A673 (cell line): ENCODE data around the gene CEACAM19. TPM values are rescaled to one million over a fixed set of nuclear protein-coding genes. Genes with fewer than 3 reads are reported as not detected.
A peak's percentile ranks its signal among the peaks of the same experiment; 100 is the strongest.

Experiments used
- BruUV-seq: library from RNA; stranded (reverse); fragments of 400-500 nt; replicated peaks from 2 replicates; lab custom pipeline; 2021; lab: Mats Ljungman, UMichigan
- CTCF ChIA-PET: fragments of 300-600 bp; sonication (Branson Sonifier 250); formaldehyde crosslinking; loops from one replicate; lab custom pipeline; 2022; ENCODE audit warnings: antibody characterized with exemption; lab: Charles Lee
- POLR2A ChIA-PET: fragments of 300-600 bp; sonication (Branson Sonifier 250); formaldehyde crosslinking; loops from one replicate; lab custom pipeline; 2022; ENCODE audit warnings: antibody characterized with exemption; ENCODE audit not compliant: low non-redundant PET; lab: Charles Lee
- DNase-seq: peaks from one replicate; pipeline ENCODE4 v3.0.0-alpha.2; 2015; ENCODE audit warnings: low spot score
- H3K27ac ChIP-seq: fragments of 200-600 bp; sonication (generic); 2 replicates; pipeline ENCODE4 v1.5.1; 2016; ENCODE audit warnings: mixed run types, low read depth, mild to moderate bottlenecking, mixed read lengths, antibody characterized with exemption, low read length; ENCODE audit not compliant: poor library complexity, severe bottlenecking
- H3K27me3 ChIP-seq: fragments of 200-600 bp; sonication (generic); replicated peaks from 2 replicates; pipeline ENCODE4 v1.6.1; 2017; ENCODE audit warnings: mixed run types, low read depth, mild to moderate bottlenecking, mixed read lengths, antibody characterized with exemption, low read length; ENCODE audit not compliant: insufficient read depth, poor library complexity
- H3K36me3 ChIP-seq: fragments of 200-600 bp; sonication (generic); 2 replicates; pipeline ENCODE4 v1.6.1; 2016; ENCODE audit warnings: mixed run types, mild to moderate bottlenecking, mixed read lengths, antibody characterized with exemption, low read length; ENCODE audit not compliant: insufficient read depth, poor library complexity, severe bottlenecking
- H3K4me1 ChIP-seq: fragments of 200-600 bp; sonication (generic); 2 replicates; pipeline ENCODE4 v1.6.1; 2017; ENCODE audit warnings: mixed run types, mild to moderate bottlenecking, mixed read lengths, antibody characterized with exemption, low read length; ENCODE audit not compliant: insufficient read depth, poor library complexity, severe bottlenecking
- H3K4me3 ChIP-seq: fragments of 200-600 bp; sonication (generic); 2 replicates; pipeline ENCODE4 v1.5.1; 2016; ENCODE audit warnings: low read depth, mixed run types, mild to moderate bottlenecking, mixed read lengths, low read length; ENCODE audit not compliant: poor library complexity, severe bottlenecking
- H3K9me3 ChIP-seq: fragments of 200-600 bp; sonication (generic); 2 replicates; pipeline ENCODE4 v1.6.1; 2016; ENCODE audit warnings: mixed run types, low read depth, mild to moderate bottlenecking, mixed read lengths, antibody characterized with exemption, low read length; ENCODE audit not compliant: poor library complexity, severe bottlenecking
- EZH2 ChIP-seq: fragments of 200-600 bp; sonication (generic); IDR thresholded peaks from 2 replicates; pipeline ENCODE4 v1.6.1; 2017; ENCODE audit warnings: borderline replicate concordance, low read depth, mild to moderate bottlenecking, mixed read lengths, antibody characterized with exemption, low read length; ENCODE audit not compliant: poor library complexity, severe bottlenecking
- intact Hi-C: fragments of 100-400 bp; cut with micrococcal nuclease; formaldehyde crosslinking; loops from one replicate; pipeline ENCODE4 v1.10.0; 2022; ENCODE audit not compliant: unreplicated experiment
- total RNA-seq: library from RNA; stranded (reverse); gene quantifications from 2 replicates; pipeline ENCODE4 v1.2.3, GENCODE V29; 2021
- TF ChIP-seq, protein P1 (sequence below): fragments of 300-800, 200-600 bp; sonication (generic); conservative IDR thresholded peaks from 2 replicates; pipeline ENCODE4 v1.5.1; 2017; ENCODE audit warnings: low read depth, mild to moderate bottlenecking, antibody characterized with exemption, low read length, moderate library complexity, mixed read lengths

Gene CEACAM19
- total RNA-seq, 1 experiment from 2014 or later = 2.5 TPM

- Histone ChIP-seq H3K9me3 (no peaks in the 10 kb centered on the region), H3K4me3 (no peak overlapping the region), H3K27me3 (no peaks in the 10 kb centered on the region), H3K4me1 (no peaks in the 10 kb centered on the region), H3K36me3 (no peaks in the 10 kb centered on the region), H3K27ac (no peak overlapping the region)
- TF ChIP-seq EZH2 = no peak
- TF ChIP-seq, protein P1, sequence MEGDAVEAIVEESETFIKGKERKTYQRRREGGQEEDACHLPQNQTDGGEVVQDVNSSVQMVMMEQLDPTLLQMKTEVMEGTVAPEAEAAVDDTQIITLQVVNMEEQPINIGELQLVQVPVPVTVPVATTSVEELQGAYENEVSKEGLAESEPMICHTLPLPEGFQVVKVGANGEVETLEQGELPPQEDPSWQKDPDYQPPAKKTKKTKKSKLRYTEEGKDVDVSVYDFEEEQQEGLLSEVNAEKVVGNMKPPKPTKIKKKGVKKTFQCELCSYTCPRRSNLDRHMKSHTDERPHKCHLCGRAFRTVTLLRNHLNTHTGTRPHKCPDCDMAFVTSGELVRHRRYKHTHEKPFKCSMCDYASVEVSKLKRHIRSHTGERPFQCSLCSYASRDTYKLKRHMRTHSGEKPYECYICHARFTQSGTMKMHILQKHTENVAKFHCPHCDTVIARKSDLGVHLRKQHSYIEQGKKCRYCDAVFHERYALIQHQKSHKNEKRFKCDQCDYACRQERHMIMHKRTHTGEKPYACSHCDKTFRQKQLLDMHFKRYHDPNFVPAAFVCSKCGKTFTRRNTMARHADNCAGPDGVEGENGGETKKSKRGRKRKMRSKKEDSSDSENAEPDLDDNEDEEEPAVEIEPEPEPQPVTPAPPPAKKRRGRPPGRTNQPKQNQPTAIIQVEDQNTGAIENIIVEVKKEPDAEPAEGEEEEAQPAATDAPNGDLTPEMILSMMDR = no peak
- DNase-seq = no peak
- ChIA-PET CTCF (interaction anchor here (0.6 to 3.4 kb wide), 18 partner anchors 9 to 402 kb away, joined by 3 to 122 read pairs (median 4); no protein-coding TSS in a partner anchor), POLR2A (no interaction called here)
- no TSS peak for BruUV-seq
- intact Hi-C loops = loop anchor here (5.0 kb wide), 1 partner anchor 229 kb away; no protein-coding TSS in a partner anchor
These were observed 52.1 kb downstream of the CEACAM19 start for GRCh38 chr19:44723299-44723951.

DNA sequence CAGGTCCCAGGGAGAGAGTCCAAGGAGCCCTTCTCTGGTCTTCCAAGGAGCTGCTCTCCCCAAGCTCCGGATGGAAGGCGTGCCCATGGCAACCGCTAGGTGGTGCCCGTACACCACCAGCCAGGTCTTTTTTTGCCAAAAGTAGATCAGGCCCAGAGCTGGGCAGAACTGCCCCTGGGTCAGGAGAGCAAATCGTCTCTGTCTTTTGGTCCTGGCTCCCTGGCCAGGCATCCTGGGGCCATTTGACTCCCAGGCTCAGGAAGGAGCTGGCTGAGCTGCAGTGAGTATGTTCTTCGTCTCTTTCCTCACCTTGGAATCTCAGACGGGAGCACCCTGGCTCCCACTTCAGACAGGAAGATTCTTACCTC lies 52.7 kb downstream of the CEACAM19 start:
- no peaks in the 10 kb centered on the region for H3K4me1 ChIP-seq
- H3K9me3 ChIP-seq = no peaks in the 10 kb centered on the region
- no peaks in the 10 kb centered on the region for H3K36me3 ChIP-seq
- CTCF ChIA-PET = interaction anchor here (0.5 to 3.4 kb wide), 19 partner anchors 9 to 455 kb away, joined by 3 to 122 read pairs (median 4); partner anchors contain the start of gene BLOC1S3
- DNase-seq = peak; percentile 81
- no TSS peak for BruUV-seq
- no peak overlapping the region for H3K4me3 ChIP-seq
- no peaks in the 10 kb centered on the region for H3K27me3 ChIP-seq
- intact Hi-C loops = loop anchor here (1.0 to 5.0 kb wide), 3 partner anchors 46 to 228 kb away; no protein-coding TSS in a partner anchor
- no peak overlapping the region for H3K27ac ChIP-seq
- TF ChIP-seq EZH2 = no peak
- TF ChIP-seq, protein P1 = peak; percentile 95
- POLR2A ChIA-PET = interaction anchor here (0.5 kb wide), 1 partner anchor 30 kb away, joined by 6 read pairs; no protein-coding TSS in a partner anchor

DNA sequence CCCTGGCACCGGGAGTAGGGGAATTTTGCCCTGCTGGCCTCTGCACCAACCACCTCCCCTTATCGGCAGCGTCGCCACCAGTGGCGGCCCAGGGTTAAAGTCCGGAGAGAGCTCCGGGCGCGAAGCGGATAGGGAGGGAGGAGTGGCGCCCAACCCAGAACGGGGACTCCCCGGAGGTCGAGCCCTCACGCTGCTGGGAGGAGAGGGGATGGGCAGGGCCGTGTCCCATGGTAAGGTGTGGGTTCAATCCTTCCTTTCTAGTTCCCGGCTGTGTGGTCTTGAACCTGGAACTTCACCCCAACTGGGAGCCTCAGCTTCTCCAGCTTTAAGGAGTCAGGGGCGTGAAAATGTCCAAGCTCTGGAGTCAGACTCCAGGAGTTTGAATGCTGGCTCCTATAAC lies 54.0 kb downstream of the CEACAM19 start:
- no TSS peak for BruUV-seq
- Histone ChIP-seq H3K36me3 (no peaks in the 10 kb centered on the region), H3K4me1 (no peaks in the 10 kb centered on the region), H3K27ac (no peak overlapping the region), H3K9me3 (no peaks in the 10 kb centered on the region), H3K27me3 (no peaks in the 10 kb centered on the region), H3K4me3 (no peak overlapping the region)
- intact Hi-C loops = no loop called here
- ChIA-PET POLR2A (no interaction called here), CTCF (interaction anchor here (0.6 to 3.4 kb wide), 3 partner anchors 46 to 118 kb away, joined by 3 to 122 read pairs (median 4); no protein-coding TSS in a partner anchor)
- DNase-seq = no peak
- no peak for TF ChIP-seq EZH2
- TF ChIP-seq, protein P1 = no peak
